Measurements from ENCODE around the gene EGFL7.

EGFL7 gene

GRCh38 chr9:136621019-136621733 lies 41.5 kb upstream of the EGFL7 start:
- H3K4me3 ChIP-seq (replicated peaks; ENCODE audit: low read depth, low read length) = no peak overlapping the region
- no peak for DNase-seq (ENCODE audit: low read depth)
- no peak for TF ChIP-seq CTCF (IDR thresholded peaks at IDR 0.05; ENCODE audit: low read length, missing control alignments)

- no peak overlapping the region for H3K4me3 ChIP-seq (replicated peaks; ENCODE audit: low read depth, low read length)
- no peak for TF ChIP-seq CTCF (IDR thresholded peaks at IDR 0.05; ENCODE audit: low read length, missing control alignments)
- DNase-seq (ENCODE audit: low read depth) = no peak
Observed at GRCh38 chr9:136621734-136622093, 41.0 kb upstream of the EGFL7 start.

- DNase-seq (ENCODE audit: low read depth) = no peak
- no peak overlapping the region for H3K4me3 ChIP-seq (replicated peaks; ENCODE audit: low read depth, low read length)
- TF ChIP-seq CTCF (IDR thresholded peaks at IDR 0.05; ENCODE audit: low read length, missing control alignments) = no peak
Observed at GRCh38 chr9:136622538-136622948, 40.2 kb upstream of the EGFL7 start.

- TF ChIP-seq CTCF (IDR thresholded peaks at IDR 0.05; ENCODE audit: low read length, missing control alignments) = no peak
- no peak for DNase-seq (ENCODE audit: low read depth)
- H3K4me3 ChIP-seq (replicated peaks; ENCODE audit: low read depth, low read length) = no peak overlapping the region
Observed at GRCh38 chr9:136623016-136623841, 39.5 kb upstream of the EGFL7 start.

- TF ChIP-seq CTCF (IDR thresholded peaks at IDR 0.05; ENCODE audit: low read length, missing control alignments) = no peak
- no peak overlapping the region for H3K4me3 ChIP-seq (replicated peaks; ENCODE audit: low read depth, low read length)
- DNase-seq (ENCODE audit: low read depth) = no peak
Observed at GRCh38 chr9:136623842-136624183, 38.9 kb upstream of the EGFL7 start.

GRCh38 chr9:136624184-136624951 lies 38.3 kb upstream of the EGFL7 start:
- no peak overlapping the region for H3K4me3 ChIP-seq (replicated peaks; ENCODE audit: low read depth, low read length)
- no peak for DNase-seq (ENCODE audit: low read depth)
- no peak for TF ChIP-seq CTCF (IDR thresholded peaks at IDR 0.05; ENCODE audit: low read length, missing control alignments)
